HG02973 (cell line): ENCODE data around the gene EGFL8.

Source experiments
- ATAC-seq: cut with Tn5 transposase; IDR thresholded peaks from one replicate; pipeline ENCODE4 v1.9.1; 2021; ENCODE audit warnings: moderate library complexity; ENCODE audit not compliant: unreplicated experiment

The EGFL8 gene

GRCh38 chr6:32146287-32146686 lies 18.1 kb upstream of the EGFL8 start:
- no peak for ATAC-seq

- no peak for ATAC-seq
Observed at GRCh38 chr6:32146687-32147086, 17.7 kb upstream of the EGFL8 start.

GRCh38 chr6:32147401-32148132 lies 16.8 kb upstream of the EGFL8 start:
- ATAC-seq, result no peak

DNA sequence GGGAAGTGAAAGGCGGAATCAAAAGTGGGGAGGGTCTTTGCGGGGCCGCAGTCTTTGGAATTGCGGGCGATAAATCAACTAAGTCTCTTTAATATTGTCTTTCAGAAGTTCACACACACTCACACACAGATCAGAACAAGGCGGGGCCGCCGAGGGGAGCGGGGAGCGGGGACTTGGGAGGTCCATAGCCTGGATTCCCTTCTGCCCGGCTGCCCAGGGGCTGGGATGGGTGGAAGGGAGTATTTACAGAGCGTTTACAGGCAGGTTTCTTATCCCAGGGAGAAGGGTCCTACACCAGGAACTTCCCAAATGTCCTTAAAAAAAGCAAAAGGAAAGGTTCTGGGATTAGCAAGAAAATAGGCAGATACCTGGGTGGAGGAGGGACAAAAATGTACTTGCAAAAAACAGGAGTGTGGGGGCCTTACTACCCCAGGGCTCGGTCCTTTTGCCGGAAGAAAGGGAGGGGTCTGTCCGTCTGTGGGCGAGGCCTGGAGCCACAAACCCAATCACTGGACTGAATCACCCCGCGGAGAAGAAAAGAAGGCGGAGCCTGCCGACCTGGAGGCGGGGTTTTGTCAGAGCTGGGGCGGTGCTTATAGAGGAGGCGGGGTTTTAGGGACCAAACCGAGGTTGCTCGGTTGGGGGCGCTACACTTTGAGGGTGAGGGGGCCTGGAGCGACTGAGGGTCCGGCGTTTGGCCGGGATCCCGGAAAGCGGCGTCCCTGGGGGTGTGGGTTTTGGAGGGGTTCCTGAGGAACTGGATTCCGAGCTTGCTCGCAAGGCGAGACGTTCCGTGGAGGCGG lies 15.9 kb upstream of the EGFL8 start:
- ATAC-seq, result no peak

DNA sequence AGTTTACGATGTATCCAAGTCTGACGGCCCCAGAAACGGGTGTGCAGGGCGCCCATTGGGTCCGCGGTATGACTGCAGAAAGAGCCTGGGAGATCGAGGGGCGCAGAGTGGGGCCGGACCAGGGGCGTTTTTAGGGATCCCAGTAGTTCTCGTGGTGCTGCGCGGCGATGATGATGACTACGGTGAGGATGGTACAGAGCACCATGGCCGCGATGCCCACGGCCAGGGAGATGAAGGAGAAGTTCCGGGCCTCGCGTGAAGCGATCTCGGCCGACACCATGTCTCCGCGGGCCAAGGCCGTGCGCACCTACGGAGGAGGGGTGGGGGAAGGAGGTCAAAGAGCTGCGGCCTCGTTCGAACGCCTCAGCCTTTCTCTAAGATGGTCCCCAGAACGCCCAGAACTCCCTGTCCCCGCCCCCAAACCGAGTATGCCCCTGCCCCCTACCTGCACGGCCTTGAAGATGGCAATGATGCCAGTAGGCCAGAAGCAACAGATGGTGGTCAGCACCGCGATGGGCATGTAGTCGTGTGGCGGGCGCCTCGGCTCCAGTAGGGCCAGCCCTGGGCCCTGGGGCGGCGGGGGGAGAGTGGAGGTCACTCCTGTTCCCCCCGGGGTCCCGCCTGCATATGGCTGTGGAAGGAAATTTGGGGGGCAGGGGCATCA lies 15.2 kb upstream of the EGFL8 start:
- ATAC-seq, result no peak

GRCh38 chr6:32149932-32150870 lies 14.2 kb upstream of the EGFL8 start:
- ATAC-seq, result no peak

DNA sequence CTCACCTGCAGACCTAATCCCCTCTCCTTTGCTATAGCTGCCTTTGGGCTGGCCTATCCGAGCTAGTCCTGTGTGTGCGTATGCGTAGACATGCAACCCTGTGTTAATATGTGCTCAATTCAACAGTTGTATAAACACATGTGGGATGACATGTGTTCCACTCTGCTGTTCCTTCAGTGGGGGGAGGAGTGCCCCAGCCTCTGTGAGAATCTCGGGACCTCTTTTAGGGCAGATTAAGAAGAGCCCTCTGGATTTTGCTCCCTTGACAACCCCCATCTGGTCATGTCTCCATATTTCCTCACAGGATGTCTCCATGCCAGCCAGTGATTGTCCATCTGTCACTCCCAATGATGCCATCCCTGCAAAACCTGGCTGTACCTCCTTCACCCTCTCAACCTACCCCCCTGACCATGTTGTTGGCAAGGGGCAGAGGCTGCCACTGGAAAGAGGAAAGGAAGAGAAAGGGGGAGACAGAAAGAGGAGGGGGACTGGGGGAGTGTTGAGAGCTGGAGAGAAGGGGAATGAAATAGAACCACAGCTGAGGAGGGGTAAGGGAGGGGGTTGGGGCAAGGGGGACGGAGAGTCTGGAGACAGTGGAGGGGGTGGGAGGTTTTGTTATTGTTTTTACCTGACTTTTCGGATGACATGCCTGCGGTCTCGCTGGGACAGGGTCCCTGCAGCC lies 13.1 kb upstream of the EGFL8 start:
- no peak for ATAC-seq

- no peak for ATAC-seq
Observed at GRCh38 chr6:32151863-32152768, 12.3 kb upstream of the EGFL8 start, which contains the start of gene PRRT1. PRRT1 (minus strand) TSS chr6:32151939; CDS start chr6:32151827, 112 bp downstream.

DNA sequence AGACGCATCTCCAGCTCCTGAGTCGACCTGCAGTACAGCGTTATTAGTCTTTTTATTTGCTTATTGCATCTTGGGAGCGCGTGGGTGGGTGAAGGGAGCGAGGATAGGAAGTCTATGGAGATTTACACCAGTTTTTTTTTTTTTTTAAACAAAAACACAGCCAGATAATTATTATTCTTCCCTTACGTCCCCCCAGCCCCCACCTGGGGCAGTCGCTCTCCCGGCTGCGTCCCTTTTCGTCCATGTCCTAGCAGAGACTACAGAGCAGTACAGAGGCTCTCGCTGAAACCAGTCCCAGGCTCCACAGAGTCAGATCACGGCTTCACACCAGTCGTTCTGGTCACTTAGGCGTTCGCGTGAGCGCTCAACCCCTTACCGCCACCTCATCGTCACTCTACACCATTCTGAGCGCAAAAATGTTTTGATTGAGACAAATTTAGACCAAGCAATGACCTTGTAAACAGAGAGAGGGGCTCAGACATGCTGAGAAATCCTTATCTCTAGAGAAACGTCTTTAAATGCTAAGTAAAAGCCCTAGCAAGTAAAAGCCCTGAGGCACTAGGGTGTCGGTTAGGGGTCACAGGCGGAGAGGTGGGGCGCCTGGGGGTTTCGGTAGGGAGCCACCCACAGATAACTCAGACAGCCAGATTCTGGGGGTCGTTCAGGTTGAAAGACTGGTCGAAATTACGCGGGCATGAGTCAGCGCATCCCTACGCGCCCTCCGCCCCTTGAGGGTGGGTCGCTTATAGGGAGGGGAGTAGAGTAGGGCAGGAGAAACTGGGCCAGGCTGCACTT lies 11.4 kb upstream of the EGFL8 start:
- no peak for ATAC-seq

- no peak for ATAC-seq
Observed at GRCh38 chr6:32153564-32154513, 10.6 kb upstream of the EGFL8 start, which contains the start of gene PPT2. PPT2 (plus strand) TSS chr6:32154141; CDS start chr6:32154595, 454 bp downstream.

- no peak for ATAC-seq
Observed at GRCh38 chr6:32154514-32155161, 9.8 kb upstream of the EGFL8 start.

- ATAC-seq, result no peak
Observed at GRCh38 chr6:32156891-32157290, 7.5 kb upstream of the EGFL8 start.

- no peak for ATAC-seq
Observed at GRCh38 chr6:32158052-32158451, 6.3 kb upstream of the EGFL8 start.

GRCh38 chr6:32163559-32164258 lies 686 bp upstream of the EGFL8 start:
- no peak for ATAC-seq

DNA sequence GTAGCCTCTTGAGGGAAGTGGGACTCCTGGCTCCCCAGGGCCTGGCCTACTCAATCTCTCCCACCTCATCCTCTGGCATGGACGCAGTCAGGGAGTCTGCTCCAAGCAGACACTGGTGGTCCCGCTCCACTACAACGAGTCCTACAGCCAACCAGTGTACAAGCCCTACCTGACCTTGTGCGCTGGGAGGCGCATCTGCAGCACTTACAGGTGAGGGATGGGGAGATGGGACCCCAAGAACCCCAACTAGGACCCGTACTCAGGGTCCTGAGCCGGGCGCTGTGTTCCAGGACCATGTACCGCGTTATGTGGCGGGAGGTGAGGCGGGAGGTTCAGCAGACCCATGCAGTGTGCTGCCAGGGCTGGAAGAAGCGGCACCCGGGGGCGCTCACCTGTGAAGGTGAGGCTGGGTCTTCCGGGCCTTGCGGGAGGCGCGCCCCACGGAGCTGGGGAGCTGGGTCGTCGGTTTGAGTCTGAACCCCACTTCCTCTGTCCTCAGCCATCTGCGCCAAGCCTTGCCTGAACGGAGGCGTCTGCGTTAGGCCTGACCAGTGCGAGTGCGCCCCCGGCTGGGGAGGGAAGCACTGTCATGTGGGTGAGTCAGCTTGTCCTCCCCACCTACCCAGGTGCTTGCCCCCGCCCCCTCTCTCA lies 2.1 kb downstream of the EGFL8 start:
- ATAC-seq, result no peak
